ENCODE measurements around the gene C1QL4.
"Not testable (repeated sequence)": the region's sequence is repeated elsewhere in the genome, so short reads cannot be mapped to it uniquely, and the experiment has no call there.

- not testable (repeated sequence) for TF ChIP-seq EZH2 (IDR thresholded peaks at IDR 0.05; ENCODE audit: borderline replicate concordance, low read depth, low read length, severe bottlenecking)
- TF ChIP-seq, protein P1, sequence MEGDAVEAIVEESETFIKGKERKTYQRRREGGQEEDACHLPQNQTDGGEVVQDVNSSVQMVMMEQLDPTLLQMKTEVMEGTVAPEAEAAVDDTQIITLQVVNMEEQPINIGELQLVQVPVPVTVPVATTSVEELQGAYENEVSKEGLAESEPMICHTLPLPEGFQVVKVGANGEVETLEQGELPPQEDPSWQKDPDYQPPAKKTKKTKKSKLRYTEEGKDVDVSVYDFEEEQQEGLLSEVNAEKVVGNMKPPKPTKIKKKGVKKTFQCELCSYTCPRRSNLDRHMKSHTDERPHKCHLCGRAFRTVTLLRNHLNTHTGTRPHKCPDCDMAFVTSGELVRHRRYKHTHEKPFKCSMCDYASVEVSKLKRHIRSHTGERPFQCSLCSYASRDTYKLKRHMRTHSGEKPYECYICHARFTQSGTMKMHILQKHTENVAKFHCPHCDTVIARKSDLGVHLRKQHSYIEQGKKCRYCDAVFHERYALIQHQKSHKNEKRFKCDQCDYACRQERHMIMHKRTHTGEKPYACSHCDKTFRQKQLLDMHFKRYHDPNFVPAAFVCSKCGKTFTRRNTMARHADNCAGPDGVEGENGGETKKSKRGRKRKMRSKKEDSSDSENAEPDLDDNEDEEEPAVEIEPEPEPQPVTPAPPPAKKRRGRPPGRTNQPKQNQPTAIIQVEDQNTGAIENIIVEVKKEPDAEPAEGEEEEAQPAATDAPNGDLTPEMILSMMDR (IDR thresholded peaks at IDR 0.05; ENCODE audit: borderline replicate concordance, extremely low read depth, low read length, poor library complexity, severe bottlenecking), result not testable (repeated sequence)
Measured at GRCh38 chr12:49282740-49283375, 54.1 kb downstream of the C1QL4 start.
